NCI-H345 (cell line): Measurements from ENCODE around the gene ZHX3.

Source experiments
- DNase-seq: peaks from one replicate; lab custom pipeline; 2025; lab: John Stamatoyannopoulos, UW

ZHX3 gene

DNA sequence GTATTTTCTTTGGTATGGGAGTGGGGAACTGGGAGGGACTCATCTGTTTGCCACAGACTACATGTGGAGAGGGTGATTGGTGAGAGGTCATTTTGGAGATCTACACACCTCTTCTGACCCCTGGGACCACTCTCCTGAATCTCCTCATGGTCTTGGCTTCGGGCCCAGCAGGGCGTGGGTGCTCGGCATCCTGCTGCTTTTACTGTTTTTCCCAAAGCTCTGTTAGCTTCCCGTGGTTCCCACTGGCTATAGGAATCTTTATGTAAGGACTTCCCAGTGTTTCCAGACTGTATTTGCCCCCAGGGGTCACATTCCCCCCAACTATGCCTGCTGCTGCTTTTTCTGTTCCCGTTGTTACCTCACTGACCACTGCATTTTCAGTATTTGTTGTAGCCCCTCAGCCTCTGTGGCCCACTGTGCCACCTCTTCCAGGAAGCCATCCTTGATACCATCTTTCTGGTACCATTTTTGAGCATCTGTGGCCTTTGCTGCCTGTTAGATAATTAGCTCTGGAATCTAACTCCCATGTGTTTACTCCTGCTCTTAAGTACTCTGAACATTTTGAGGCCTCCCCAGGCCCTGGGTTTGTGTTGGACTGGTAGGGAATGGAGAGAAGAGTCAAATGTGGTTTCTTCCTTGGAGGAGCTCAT, 165.3 kb downstream of the ZHX3 start:
- DNase-seq, result no peak

DNA sequence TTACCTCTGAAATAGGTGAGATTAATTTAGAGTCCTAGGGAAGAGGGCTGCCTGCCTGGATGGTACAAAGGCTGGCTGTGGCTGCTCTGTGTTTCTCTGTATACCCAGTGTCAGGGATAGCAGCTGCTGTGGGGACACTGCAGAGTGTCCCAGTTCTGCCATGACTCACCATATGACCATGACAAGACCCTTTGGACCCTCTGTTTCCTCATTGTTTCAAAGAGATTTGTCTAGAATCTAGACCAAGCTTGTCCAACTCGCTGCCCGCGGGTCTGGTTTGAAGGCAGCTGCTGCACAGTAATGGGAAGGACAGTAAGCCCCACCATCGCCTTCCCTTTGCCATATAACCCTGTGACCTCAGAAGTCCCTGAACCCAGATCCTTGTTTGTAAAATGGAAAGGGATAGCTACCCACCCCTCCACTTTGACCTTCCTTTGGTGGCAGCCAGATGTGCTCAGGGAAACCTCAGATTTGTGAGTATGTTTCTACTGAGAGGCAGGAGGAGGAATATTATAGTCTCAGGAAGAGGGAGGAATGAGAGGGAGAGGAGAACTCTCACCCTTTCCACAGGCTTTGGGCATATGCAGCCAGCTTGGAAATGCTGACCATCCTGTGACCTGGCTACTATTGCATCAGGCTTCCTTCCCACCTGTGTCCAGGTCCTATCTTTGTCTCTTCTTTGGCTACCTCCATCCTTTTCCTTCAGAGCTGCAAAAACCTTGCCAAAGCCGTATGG, 166.2 kb downstream of the ZHX3 start:
- DNase-seq, result no peak

DNA sequence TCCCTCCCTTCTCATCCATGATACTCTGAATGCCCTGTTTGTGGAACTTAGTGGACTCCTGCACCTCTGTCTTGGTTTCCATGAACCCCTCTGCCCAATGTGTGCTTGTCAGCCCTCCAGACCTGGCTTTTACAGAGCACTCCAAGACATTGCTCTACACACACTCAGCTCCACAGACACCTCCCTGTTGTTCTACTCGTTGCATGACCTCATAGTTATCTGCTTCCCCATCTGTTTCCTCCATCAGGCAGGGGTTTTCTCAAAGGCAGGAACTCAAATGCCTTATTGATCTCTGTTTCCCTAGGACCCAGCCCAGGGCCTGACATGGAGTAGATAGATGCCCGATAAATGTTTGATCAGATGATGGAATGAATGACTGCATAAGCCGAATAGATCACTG, 166.9 kb downstream of the ZHX3 start:
- no peak for DNase-seq

DNA sequence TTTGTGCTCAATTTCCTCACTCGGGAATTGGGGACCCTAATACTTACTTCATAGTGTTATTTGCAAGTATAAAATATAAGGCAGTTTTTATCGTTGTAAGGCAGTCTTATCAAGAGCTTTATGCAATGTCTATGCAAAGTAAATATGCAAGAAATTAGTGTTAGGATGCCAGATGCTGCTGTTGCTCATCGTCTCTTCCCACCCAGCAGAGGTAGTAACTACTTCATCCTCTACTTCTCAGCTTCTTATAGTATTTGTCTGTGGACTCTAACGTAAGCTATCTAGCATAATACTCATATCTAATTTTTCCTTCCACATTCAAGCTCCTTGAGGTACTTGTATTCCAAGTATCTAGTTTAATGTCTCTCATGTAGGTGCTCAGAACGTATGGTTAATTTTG, 168.6 kb downstream of the ZHX3 start:
- DNase-seq, result no peak

DNA sequence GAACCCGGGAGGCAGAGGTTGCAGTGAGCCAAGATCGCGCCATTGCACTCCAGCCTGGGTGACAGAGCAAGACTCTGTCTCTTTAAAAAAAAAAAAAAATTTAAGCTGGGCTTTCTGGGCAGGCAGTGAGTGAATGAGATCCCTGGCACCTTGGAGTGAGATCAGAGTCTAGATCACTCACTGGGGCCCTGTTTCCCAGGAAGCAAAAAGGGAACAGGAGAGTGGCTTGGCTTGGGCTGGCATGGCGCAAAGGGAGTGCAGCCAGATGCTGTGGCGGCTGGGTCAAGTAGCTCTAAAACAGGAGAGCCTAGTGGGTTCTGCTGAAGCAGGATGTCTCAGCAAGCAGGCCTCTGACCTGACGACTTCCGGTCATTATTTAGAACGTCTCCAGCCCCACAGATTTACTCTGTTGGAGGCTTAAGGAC, 169.8 kb downstream of the ZHX3 start:
- DNase-seq, result no peak

DNA sequence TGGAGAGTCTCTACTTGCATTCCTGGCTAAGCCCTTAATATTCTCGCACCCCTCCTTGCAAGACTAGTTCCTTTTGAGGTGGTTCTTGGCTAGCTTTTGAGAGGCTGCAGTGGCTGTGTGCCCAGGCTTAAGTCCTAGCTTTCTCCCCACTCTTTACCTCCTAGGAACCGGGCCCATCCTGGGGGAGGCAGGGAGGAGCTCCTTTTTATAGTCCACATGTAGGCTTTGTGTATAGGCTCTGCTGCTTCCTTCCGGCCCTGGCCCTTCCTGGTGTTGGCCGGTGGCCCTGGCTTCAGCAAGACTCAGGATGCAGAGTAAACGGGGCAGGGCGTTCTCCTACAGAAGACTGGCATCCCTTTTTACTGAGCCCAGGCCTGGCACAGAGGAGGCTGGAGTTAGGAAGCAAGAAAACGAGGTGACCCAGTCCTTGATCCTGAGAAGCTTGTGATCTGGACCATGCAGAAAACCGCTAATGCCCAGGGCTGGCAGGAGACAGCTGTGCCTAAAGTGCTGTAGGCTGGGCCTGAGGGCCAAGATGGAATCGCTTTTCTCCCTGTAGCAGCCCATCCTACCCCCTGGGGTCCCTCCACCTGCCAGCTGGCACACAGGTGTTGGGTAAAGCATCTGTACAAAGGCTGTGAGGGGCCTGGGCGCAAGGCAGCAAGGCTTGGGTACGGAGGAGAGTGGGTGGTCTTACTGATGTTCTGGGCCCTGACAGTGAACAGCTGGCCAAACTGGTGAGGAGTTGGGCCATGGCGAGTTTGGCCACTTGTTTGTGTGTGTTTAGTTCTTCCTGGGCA, 171.5 kb downstream of the ZHX3 start:
- peak; percentile 29 for DNase-seq

DNA sequence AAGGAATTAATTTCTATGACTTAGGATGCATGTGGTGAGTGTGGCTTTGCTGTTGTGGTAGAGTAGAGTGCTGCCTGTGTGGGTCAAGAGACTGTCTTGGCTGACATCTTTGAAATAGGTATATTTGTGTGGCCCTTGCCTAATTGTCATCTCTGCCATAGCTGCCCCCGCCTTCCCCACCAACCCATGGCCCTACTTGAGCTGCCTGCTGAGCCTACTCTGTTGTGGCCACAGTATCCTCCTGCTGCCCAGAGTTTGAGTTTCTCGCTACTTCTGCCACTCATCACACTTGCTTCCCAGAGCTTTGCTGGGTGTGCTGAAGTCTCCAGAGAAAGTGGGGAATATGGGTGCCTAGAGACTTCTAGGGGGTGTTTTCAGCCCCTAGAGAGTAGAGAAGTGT, 172.2 kb downstream of the ZHX3 start:
- DNase-seq, result no peak

DNA sequence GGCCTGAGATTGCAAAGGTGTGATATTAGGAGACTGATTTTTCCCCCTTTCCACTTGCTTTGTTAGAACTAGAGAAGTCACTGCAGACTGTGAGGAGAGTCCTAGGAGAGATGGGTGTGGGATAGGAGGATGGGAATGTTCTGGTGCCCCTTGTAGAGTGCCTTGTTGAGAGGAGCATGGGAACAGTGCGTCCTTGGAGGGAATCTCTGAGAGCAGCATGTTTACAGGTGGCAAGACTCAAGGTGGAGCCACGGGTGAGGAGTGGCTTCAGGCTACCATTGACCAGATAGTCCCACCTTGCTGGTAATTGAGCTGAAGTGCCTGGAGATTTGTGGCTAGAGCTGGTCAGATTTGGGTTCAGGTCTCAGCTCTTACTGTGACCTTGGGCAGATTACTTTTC, 174.2 kb downstream of the ZHX3 start:
- no peak for DNase-seq

DNA sequence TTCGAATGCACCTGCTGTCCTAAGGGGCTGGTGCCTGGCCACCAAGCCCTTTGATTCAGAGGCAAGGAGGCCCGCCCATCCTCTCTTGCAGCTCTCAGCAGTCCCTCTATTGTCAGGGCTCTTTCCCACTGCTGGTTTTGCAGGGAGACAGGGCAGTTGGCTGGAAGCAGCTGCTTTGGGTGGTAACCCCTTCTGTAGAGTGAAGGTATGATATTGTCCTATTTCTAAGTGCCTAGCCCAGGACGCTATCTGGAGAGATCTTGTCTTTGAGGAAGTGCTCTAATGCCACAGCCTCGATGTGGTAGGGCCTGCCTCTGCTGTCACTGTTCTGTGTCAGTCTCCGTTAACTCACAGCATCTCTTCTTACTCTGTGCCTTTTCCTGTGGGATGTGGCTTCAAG, 174.6 kb downstream of the ZHX3 start:
- no peak for DNase-seq

DNA sequence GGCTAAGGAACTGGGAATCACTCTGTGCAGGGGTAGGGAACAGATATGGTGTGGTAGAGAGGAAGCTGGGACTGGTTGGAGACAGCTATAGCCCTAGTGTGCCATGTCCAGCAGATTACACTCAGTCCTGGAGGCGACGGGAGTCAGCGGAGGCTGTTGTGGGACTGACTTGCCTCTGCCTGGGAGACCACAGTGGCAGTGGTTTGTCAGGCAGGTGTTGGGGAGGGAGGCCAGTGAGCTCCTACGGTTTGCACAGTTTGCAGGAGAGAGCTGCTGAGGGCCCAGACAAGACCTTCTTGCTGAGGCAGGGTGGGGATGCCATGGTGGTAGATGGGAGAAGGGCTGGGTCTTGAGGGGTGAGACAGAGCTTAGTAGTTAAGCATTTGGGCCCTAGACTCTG, 175.3 kb downstream of the ZHX3 start:
- no peak for DNase-seq

DNA sequence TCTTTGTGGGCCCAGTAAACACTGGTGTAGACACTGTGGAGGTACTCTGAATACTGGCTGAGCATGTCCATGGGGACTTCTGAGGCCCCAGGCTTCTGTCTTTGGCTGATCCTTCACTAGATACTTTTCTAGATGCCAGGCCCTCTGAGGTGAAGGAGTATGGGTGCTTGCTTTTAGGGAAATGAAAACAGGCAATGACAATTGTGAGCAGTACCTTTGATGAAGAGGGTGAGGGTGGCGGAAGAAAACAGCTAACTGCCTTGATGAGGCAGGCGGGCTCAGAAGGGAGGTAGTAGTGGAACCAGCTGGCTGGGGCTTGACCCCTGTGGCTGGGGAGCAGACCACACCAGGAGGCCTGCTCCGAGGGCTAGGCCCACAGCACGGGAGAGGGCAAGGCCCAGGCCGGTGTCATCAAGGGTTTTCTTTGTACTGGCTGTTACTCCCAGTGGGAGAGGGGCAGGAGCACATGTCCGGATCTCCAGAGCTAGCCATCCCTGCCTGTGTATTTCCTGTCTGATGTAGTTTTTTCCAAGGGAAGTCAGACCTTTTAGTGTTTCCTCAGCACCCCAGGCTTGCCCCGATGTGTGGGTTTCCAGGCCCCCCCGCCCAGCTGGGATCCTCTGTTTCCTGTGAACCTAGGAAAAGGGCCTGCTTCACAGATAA, 176.2 kb downstream of the ZHX3 start:
- DNase-seq, result no peak

DNA sequence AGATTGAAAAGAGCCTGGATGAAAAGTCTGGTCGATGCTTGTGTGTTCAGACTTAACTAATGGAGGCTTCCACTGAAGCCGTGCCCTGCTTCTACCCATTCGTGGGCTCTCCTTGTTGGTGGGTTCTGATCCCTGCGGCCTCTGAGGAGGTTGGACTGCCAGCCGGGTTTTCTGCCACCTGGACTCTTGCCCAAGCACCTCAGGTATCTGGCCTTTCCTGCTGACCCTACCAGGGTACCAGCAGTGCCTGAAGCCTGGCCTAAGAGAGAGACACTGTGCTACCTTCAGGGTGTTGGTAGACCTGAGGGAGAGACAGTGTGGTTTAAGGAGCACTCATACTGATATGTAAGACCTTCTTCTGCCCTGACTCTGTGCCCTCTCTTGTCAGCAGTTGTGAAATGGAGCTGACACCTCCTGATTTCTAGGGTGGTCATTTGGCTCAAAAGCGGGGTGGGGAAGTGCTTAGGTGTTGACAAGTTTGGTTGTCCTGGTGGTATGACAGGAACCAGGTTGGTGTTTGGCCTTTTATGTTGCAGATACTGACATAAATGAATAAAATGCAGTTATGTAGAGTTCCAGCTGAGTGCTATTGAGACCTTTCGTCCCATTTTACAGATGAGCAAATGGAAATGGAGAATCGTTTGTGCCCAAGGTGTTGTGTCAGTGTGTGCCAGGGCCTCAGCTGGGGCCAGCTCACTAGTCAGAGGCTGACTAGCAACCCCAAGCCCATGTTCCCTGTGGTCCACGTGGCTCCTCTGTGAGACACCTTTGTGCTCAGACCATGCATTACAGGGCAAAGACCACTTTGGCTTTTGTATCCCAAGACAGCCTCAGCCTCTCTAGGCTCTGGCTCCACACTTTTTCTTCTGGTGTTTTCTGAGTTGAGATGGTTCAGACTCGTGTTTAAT, 177.1 kb downstream of the ZHX3 start:
- DNase-seq, result no peak

DNA sequence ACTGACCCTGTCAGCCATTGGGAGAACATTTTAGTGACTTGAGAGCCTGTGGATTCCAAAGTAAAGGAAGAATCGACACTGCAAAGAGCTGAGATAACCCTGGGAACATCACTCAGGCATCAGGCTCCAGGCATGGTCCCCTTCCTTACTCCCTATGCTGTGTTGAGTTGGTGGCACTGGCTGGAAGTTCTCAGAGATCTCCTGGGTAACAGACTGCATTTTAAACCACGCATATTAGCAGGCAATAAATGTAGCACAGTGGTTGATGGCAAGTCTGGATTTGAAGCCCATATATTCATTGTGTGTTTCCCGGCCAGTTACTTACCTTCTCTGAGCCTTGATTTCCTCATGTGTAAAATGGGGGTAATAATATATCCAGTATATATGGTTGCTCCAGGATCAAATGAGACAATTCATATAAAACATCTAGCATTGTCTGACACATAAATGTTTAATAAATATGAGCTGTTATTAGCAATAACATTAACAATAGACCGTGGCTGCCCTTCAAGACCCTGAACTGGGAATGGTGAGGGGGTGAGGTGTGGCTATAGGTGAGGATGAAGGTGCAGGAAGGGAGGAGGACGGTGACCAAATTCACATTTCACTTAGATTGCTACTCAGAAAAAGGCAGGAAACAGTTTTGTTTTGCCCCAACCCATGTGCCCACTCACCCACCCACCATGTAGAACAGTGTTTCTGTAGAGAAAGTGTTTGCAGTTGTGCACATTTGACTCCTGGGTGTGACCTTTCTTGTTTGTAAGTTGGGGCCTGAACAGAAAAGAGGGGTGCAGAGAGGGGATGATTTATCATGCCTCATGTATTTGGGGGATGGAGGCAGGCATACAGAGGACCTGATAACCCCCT, 178.1 kb downstream of the ZHX3 start:
- DNase-seq, result no peak

DNA sequence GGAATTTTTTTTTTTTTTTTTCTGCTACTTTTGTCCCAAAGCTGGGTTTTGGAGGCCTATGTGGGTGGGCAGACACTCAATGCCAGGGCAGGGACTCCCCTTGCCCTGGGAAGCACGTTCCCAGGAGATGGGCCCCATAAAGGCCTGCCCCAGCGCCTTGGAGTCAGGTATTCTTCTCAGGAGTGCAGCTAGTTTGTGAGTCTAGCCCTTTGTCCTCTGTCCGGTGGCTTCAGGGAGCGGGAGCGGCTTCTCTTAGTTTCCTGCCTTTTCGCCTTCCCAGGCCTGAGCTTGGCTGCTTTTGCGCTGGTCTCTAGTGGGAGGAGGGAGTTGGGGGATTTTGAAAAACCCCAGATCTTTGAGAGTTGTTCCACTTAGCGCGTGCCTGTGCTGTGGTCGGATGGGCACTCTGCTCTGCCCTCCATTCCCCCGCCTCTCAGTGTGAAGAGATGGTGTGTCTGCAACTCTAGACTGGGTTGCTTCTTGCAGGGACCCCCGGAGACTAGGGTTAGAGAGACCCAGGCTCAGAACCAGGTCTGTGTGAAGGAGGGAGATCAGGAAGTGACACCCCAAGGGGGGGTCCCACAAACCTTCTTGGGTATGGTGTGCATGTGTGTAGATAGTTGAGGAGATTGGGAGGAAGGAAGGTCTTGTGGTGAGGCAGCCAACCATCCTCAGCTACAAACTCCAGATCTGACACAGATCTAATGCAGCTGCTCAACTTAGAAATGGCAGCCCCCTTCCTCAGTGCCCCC, 178.9 kb downstream of the ZHX3 start:
- DNase-seq, result no peak

DNA sequence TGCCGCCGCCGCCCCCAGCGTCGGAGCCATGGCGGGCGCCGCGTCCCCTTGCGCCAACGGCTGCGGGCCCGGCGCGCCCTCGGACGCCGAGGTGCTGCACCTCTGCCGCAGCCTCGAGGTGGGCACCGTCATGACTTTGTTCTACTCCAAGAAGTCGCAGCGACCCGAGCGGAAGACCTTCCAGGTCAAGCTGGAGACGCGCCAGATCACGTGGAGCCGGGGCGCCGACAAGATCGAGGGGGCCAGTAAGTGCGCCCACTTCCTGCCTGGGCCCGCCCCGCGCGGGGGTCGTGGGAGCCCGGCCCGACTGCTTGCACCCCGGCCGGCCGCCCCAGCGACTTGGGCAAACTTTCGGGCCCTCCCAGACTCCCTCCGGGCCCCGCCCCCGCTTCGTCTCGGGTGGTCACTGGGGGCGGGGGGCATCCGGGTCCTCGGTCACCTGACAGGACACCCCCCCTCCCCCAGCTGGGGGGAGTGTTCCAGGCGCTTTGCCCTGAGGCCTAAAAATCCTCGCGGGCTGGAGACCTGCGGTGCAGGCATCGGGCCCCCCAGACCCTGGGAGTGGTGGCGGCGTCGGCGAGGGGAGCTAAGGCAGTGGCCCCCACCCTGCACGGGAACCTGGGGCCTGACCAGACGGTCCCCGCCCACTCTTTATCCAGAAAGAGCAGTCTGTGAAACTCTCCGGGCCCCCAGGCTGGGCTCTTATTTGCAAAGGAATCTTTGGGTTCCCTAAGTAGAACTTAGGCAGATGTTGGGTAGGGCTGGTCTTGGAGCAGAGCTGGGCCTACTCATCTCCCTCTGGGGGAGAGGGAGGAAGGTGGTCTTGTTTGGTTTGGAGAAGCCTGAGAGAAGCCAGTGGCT, 179.7 kb downstream of the ZHX3 start:
- peak; percentile 85 for DNase-seq

DNA sequence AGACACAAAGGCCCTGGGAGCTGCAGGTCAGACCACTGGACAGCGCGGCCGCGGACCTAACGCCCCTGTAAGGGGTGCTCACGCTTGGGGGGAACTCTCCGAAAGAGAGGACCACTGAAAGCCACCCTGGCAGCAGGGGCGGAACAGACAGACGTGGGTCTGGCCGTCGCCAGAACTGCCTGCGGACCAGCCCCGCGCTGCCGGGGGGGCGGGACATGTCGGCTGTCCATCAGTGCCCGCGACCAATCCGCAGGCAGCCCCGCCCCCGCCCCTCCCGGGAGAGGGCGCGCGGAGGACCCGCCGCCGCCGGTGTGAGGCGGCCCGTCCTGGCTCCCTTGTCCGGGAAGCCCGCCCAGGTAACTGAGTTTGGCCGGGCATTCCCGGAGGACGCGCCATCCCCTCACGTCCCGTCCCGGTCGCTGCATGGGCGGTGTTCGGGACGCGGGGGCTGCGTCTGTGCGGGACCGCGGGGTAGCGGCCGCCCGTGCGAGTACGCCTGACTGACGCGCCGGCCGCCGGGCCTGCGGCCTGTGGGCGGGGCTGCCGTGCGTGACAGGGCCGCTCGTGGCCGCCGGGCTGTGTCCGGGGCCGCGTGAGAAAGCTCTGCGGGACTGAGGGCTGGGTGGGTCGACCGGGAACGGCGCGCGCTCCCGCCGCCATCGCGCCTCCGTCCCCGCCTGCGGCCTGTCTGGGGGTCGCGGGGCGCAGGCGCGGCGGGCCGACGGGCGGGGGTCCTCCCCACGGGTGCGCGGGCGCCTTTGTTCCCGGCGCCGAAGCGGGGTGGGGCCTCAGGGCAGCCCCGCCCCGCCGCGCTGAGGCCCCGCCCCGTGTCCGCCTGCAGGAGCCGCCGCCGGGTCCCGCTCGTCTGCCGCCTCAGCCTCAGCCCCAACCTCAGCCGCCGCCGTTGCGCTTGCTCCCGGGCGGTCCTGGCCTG, 180.6 kb downstream of the ZHX3 start, which contains the start of gene PLCG1:
TSS of gene PLCG1 (plus strand) at position 864 of the 934 bp plus-strand sequence. CDS start 99 bp downstream, outside the sequence.
- DNase-seq, result peak; percentile 94

DNA sequence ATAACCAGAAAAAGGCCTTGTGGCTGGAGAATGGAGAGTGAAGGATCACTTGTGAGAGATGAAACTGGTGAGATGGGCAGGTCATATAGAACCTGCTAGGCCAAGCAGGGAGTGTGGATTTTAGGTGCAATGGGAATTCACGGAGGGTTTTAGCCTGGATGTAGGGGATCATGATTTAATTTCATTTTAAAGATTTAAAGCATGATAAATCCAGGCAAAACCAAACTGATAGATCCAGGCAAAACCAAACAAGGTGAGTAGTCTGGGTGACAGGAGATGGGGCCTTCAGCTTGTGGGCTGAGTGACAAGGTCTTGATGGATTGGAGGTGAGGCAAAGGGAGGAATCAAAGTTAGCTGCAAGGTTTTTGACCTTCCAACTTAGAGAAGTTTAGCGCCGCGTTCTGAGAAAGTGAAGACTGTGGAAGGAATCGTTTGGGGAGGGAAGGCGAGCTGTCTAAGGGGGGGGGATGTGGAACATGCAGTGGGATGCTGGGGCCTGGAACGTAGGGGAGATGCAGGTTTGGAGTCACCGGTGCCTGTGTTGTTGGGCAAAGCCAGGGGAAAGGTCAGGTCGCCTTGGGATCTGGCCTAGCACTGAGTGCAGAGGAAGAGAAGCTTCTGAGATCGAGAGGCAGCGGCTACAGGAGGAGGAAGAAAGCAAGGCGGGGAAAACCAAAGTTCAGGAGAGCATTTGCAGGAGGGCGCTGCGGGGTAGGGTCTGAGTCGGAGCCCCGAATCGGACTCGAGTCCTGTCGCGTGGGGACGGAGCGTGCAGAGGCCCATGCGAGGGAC, 181.4 kb downstream of the ZHX3 start:
- no peak for DNase-seq
